VCaP (cell line): ENCODE data around the gene PTP4A2.

ENCODE experiments used
- H3K27ac ChIP-seq: fragments of 450-650 bp; 2 replicates; pipeline ENCODE4 v1.5.1; 2017
- CTCF ChIP-seq: fragments of 450-650 bp; conservative IDR thresholded peaks from 2 replicates; pipeline ENCODE4 v1.5.1; 2017; ENCODE audit warnings: mild to moderate bottlenecking, moderate library complexity

The PTP4A2 gene

GRCh38 chr1:31980835-31981455 is 42.8 kb upstream of the PTP4A2 start:
- TF ChIP-seq CTCF: no peak
- no peak overlapping the region for H3K27ac ChIP-seq

GRCh38 chr1:31978843-31979400 is 40.8 kb upstream of the PTP4A2 start:
- H3K27ac ChIP-seq: no peak overlapping the region
- no peak for TF ChIP-seq CTCF

- TF ChIP-seq CTCF: peak; percentile 24
- no peak overlapping the region for H3K27ac ChIP-seq
Measured at GRCh38 chr1:31977385-31978131, 39.4 kb upstream of the PTP4A2 start.

GRCh38 chr1:31976401-31976800 is 38.2 kb upstream of the PTP4A2 start:
- no peak overlapping the region for H3K27ac ChIP-seq
- no peak for TF ChIP-seq CTCF

GRCh38 chr1:31970873-31971272 is 32.7 kb upstream of the PTP4A2 start:
- TF ChIP-seq CTCF: no peak
- H3K27ac ChIP-seq: no peak overlapping the region

- H3K27ac ChIP-seq: no peak overlapping the region
- no peak for TF ChIP-seq CTCF
Measured at GRCh38 chr1:31961536-31961935, 23.4 kb upstream of the PTP4A2 start.

GRCh38 chr1:31959521-31960340 is 21.6 kb upstream of the PTP4A2 start:
- no peak for TF ChIP-seq CTCF
- no peak overlapping the region for H3K27ac ChIP-seq
